ENCODE measurements around the gene SLC5A9.
"Not testable (repeated sequence)": the region's sequence is repeated elsewhere in the genome, so short reads cannot be mapped to it uniquely, and the experiment has no call there.

SLC5A9 gene

GRCh38 chr1:48242141-48242736 lies 19.7 kb downstream of the SLC5A9 start:
- DNase-seq (ENCODE audit: low read depth in 2 of 2): no peak

- DNase-seq (ENCODE audit: low read depth in 2 of 2): no peak
These were observed 22.6 kb downstream of the SLC5A9 start for GRCh38 chr1:48245106-48245505.

DNA sequence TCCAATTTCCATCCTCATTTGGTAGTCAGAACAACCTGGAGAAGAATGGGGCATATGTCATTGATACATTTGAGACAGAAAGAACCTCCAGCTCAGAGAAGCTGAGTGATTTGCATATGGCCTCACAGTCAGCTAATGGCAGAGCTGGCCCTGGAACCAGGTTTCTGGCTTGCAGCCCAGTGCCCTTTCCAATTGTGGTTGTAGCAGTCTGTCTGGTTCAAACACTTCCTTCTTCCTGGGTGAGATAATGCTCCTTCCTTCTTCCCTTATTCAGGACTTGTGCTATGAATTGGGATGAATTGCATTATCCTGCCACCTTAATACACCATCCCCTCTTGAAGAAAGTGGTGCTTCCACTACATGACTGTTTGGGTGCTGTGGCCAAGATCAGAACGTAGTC lies 24.2 kb downstream of the SLC5A9 start:
- DNase-seq (ENCODE audit: low read depth in 2 of 2): no peak

DNA sequence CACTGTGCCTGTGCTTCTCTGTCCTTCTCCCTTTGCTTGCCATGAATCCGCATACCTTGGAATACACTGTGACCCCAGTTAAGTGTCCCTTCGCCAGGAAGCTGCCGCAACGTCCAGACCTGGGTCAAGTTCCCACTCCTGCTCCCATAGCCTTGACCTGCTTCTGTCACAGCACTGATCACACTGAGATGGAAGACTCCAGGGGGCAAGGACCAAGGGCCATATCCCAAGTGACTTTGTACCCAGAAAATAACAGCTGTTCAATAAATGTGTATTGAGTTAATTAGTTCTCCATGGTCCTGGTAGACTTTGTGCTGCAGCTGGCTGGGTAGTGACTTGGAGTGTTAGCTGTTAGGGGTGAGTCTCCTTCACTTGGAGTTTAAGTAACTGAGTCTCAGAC lies 25.8 kb downstream of the SLC5A9 start:
- no peak for DNase-seq (ENCODE audit: low read depth in 2 of 2)

- no peak for DNase-seq (ENCODE audit: low read depth in 2 of 2)
These were observed 27.4 kb downstream of the SLC5A9 start for GRCh38 chr1:48249868-48250267.

GRCh38 chr1:48250572-48250971 lies 28.1 kb downstream of the SLC5A9 start:
- DNase-seq (ENCODE audit: low read depth in 2 of 2): no peak

DNA sequence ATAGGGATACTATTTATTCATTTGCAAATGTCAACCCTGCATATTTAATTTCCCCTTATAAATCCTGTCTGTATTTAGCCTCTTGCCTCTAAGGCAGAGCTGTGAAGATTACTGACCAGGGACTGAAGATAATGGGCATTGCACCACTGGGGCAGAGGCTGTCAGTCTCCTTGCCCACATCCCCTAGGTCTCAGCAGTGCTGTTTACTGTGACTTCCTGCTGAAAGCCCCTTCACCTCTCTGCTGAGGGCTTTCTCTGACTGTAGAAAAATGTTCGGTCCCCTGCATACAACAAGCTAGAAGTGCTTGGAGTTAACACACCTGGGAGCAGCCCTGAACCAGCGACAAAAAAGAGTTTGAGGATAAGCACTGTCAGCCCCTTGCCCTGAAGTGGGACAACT lies 28.8 kb downstream of the SLC5A9 start:
- DNase-seq (ENCODE audit: low read depth in 2 of 2): no peak

GRCh38 chr1:48251821-48252220 lies 29.3 kb downstream of the SLC5A9 start:
- DNase-seq (ENCODE audit: low read depth in 2 of 2): no peak

- DNase-seq (ENCODE audit: low read depth in 2 of 2): no peak
These were observed 31.7 kb downstream of the SLC5A9 start for GRCh38 chr1:48254254-48254653.

DNA sequence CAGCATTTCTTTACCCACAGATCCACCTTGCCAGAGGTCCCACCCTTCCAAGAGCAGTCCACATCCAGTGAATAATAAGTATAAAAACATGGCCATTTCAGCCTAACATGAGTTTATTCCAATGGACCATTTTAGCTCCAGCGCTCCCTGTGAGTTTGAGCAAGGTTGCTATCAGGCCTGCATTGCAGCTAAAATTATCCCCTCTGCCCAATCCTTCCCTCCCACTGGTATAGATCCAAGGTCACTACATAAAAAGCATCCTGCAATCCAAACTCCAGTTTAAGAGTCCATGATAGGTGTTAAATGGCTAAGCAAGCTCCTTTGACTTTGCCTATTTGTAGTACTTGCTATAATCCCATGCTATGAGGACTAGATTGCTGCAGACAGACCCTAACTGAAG lies 35.6 kb downstream of the SLC5A9 start:
- no peak for DNase-seq (ENCODE audit: low read depth in 2 of 2)

GRCh38 chr1:48261881-48262400 lies 39.4 kb downstream of the SLC5A9 start:
- no peak for DNase-seq (ENCODE audit: low read depth in 2 of 2)

- no peak for DNase-seq (ENCODE audit: low read depth in 2 of 2)
These were observed 40.5 kb downstream of the SLC5A9 start for GRCh38 chr1:48263041-48263440.

DNA sequence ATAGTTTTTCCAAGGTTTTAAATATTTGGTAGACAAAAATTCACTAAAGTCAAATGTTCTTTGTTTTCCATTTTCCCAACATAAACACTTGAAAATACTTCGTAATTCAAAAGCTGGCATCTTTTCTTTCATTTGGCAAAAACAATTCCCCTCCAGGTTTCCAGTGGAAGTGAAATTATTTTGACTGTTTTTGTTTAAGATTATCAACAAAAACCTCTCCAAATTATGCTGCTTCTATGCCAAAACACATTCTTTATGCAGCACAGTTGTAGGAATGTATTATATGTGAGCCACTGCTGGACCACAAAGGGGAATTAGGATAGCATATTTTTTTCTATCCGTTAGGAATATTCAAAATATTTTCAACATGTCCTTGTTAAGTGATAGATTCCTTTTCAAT lies 44.1 kb downstream of the SLC5A9 start:
- DNase-seq (ENCODE audit: low read depth in 2 of 2): no peak

DNA sequence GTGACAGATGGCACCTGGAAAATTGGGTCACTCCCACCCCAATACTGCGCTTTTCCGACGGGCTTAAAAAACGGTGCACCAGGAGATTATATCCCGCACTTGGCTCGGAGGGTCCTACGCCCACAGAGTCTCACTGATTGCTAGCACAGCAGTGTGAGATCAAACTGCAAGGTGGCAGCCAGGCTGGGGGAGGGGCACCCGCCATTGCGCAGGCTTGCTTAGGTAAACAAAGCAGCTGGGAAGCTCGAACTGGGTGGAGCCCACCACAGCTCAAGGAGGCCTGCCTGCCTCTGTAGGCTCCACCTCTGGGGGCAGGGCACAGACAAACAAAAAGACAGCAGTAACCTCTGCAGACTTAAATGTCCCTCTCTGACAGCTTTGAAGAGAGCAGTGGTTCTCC lies 54.9 kb downstream of the SLC5A9 start:
- DNase-seq (ENCODE audit: low read depth in 2 of 2): not testable (repeated sequence)

DNA sequence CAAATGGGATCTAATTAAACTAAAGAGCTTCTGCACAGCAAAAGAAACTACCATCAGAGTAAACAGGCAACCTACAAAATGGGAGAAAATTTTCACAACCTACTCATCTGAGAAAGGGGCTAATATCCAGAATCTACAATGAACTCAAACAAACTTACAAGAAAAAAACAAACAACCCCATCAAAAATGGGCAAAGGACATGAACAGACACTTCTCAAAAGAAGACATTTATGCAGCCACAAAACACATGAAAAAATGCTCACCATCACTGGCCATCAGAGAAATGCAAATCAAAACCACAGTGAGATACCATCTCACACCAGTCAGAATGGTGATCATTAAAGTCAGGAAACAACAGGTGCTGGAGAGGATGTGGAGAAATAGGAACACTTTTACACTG lies 59.8 kb downstream of the SLC5A9 start:
- not testable (repeated sequence) for DNase-seq (ENCODE audit: low read depth in 2 of 2)

GRCh38 chr1:48284696-48285420 lies 62.3 kb downstream of the SLC5A9 start:
- DNase-seq (ENCODE audit: low read depth in 2 of 2): not testable (repeated sequence)

- DNase-seq (ENCODE audit: low read depth in 2 of 2): no peak
These were observed 63.0 kb downstream of the SLC5A9 start for GRCh38 chr1:48285525-48285924.

DNA sequence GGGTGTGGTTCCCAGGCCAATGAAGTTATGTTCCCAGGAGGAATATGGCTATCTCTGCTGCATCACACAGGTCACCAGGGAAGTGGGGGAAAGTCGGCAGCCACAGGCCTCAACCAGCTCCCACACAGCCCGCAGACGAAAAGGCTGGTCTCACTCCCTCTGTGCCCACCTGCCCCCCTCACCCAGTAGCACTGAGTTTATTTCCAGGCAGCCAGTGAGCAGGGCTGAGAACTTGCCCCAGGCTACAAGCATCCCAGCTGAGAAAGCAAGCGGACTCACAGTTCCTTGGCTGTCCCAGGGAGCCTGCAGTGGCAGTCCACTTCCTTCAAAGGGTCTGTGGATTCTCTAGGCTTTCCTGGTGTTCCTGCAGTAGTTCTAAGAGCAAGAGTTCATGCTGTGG lies 68.9 kb downstream of the SLC5A9 start:
- DNase-seq (ENCODE audit: low read depth in 2 of 2): no peak

- DNase-seq (ENCODE audit: low read depth in 2 of 2): no peak
These were observed 70.2 kb downstream of the SLC5A9 start for GRCh38 chr1:48292706-48293105.

- not testable (repeated sequence) for DNase-seq (ENCODE audit: low read depth in 2 of 2)
These were observed 71.6 kb downstream of the SLC5A9 start for GRCh38 chr1:48294094-48294493.

DNA sequence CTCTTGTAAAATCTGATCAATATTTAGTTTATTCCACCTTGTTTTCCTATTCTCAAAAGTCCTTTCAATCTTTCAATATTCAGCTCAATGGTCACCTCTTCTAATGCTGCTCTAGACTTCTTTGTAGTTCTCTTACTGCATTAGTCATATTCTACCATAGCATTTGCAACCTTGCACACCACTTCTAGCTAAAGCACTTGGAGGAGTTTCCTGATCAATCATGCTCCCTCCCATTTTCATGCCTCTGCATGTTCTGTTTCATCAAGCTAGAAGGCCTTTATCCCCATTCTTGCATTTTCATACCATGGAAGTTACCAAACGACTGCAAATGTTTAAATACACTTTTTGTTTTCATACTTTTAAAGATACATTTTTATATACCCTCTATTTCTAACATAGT lies 72.1 kb downstream of the SLC5A9 start:
- no peak for DNase-seq (ENCODE audit: low read depth in 2 of 2)

Measured in stimulated activated CD4-positive, alpha-beta T cell treated with anti-CD3 and anti-CD28 coated beads, Interleukin-12 subunit alpha, Interleukin-12 subunit beta, amount 100 ng/mL, for 24 hours (primary cell).